IMR-90 (cell line): Measurements from ENCODE around the gene ASB3. TPM values are rescaled to one million over a fixed set of nuclear protein-coding genes. Genes with fewer than 3 reads are reported as not detected.

Experiments used
- ATAC-seq: fragments of 200-7000 bp; cut with Tn5 transposase; 2 replicates; pipeline ENCODE4 v1.9.1; 2020; ENCODE audit warnings: low read depth, mild to moderate bottlenecking, moderate library complexity
- BruUV-seq: library from RNA; stranded (reverse); fragments of 400-500 nt; replicated peaks from 2 replicates; lab custom pipeline; 2021; lab: Mats Ljungman, UMichigan
- CTCF ChIA-PET: fragments of 300-600 bp; formaldehyde crosslinking; extraction: SDS; loops from one replicate; lab custom pipeline; 2021; ENCODE audit warnings: antibody characterized with exemption; lab: Yijun Ruan, JAX
- POLR2A ChIA-PET: fragments of 300-600 bp; sonication (Branson Sonifier 250); formaldehyde crosslinking; loops from one replicate; lab custom pipeline; 2022; ENCODE audit warnings: antibody characterized with exemption; ENCODE audit not compliant: unreplicated experiment; lab: Charles Lee
- DNase-seq: peaks from one replicate; pipeline ENCODE4 v3.0.0; 2013
- H2AFZ ChIP-seq: replicated peaks from 2 replicates; pipeline ENCODE3; 2013; ENCODE audit warnings: low read length, mild to moderate bottlenecking; ENCODE audit not compliant: poor library complexity
- H2AK5ac ChIP-seq: 2 replicates; pipeline ENCODE4 v1.6.1; 2013; ENCODE audit warnings: low read depth, low read length, inconsistent platforms
- H2AK9ac ChIP-seq: replicated peaks from 2 replicates; pipeline ENCODE3; 2013; ENCODE audit warnings: mild to moderate bottlenecking, low read depth, low read length, moderate library complexity; ENCODE audit not compliant: poor library complexity
- H2BK120ac ChIP-seq: 2 replicates; pipeline ENCODE4 v1.6.1; 2013; ENCODE audit warnings: low read depth, low read length, inconsistent platforms
- H2BK15ac ChIP-seq: 3 replicates; pipeline ENCODE4 v1.6.1; 2013; ENCODE audit warnings: low read depth, low read length, inconsistent platforms
- H2BK20ac ChIP-seq: 2 replicates; pipeline ENCODE4 v1.6.1; 2013; ENCODE audit warnings: low read depth, mild to moderate bottlenecking, inconsistent platforms, low read length, moderate library complexity
- H2BK5ac ChIP-seq: 2 replicates; pipeline ENCODE4 v1.6.1; 2013; ENCODE audit warnings: mild to moderate bottlenecking, low read depth, low read length, inconsistent platforms; ENCODE audit not compliant: poor library complexity, severe bottlenecking
- H3K14ac ChIP-seq: replicated peaks from 2 replicates; pipeline ENCODE4 v1.6.1; 2013; ENCODE audit warnings: low read depth, low read length, inconsistent platforms
- H3K18ac ChIP-seq: 2 replicates; pipeline ENCODE4 v1.6.1; 2013; ENCODE audit warnings: low read depth, low read length, control low read depth
- H3K23ac ChIP-seq: 2 replicates; pipeline ENCODE4 v1.6.1; 2013; ENCODE audit warnings: low read depth, low read length, inconsistent platforms
- H3K27ac ChIP-seq: 2 replicates; pipeline ENCODE4 v1.5.1; 2013; ENCODE audit warnings: mild to moderate bottlenecking, control low read depth, low read length; ENCODE audit not compliant: insufficient read depth
- H3K27me3 ChIP-seq: 2 replicates; pipeline ENCODE4 v1.6.1; 2013; ENCODE audit warnings: low read length; ENCODE audit not compliant: control insufficient read depth, insufficient read depth
- H3K36me3 ChIP-seq: 2 replicates; pipeline ENCODE4 v1.6.1; 2013; ENCODE audit warnings: low read length, mixed read lengths; ENCODE audit not compliant: control insufficient read depth, insufficient read depth
- H3K4ac ChIP-seq: 2 replicates; pipeline ENCODE4 v1.6.1; 2013; ENCODE audit warnings: low read depth, low read length, inconsistent platforms
- H3K4me1 ChIP-seq: 2 replicates; pipeline ENCODE4 v1.6.1; 2013; ENCODE audit warnings: low read length, mixed read lengths; ENCODE audit not compliant: control insufficient read depth, insufficient read depth
- H3K4me2 ChIP-seq: 2 replicates; pipeline ENCODE4 v1.6.1; 2013; ENCODE audit warnings: low read depth, mild to moderate bottlenecking, control low read depth, low read length, moderate library complexity
- H3K4me3 ChIP-seq: 2 replicates; pipeline ENCODE4 v1.5.1; 2013; ENCODE audit warnings: low read depth, mild to moderate bottlenecking, control low read depth, low read length, moderate library complexity; ENCODE audit not compliant: insufficient read depth
- H3K56ac ChIP-seq: 2 replicates; pipeline ENCODE4 v1.6.1; 2013; ENCODE audit warnings: low read length, inconsistent platforms; ENCODE audit not compliant: insufficient read depth; ENCODE audit errors: extremely low read depth
- H3K79me1 ChIP-seq, 2 experiments: 2 replicates each; pipeline ENCODE4 v1.6.1; 2013; ENCODE audit warnings: low read length in 2 of 2, inconsistent platforms in 1 of 2, low read depth in 1 of 2
- H3K9ac ChIP-seq: 2 replicates; pipeline ENCODE4 v1.6.1; 2013; ENCODE audit warnings: low read depth, low read length, control low read depth
- H3K9me1 ChIP-seq: 2 replicates; pipeline ENCODE4 v1.6.1; 2013; ENCODE audit warnings: low read length, inconsistent platforms; ENCODE audit not compliant: insufficient read depth
- H3K9me3 ChIP-seq: 2 replicates; pipeline ENCODE4 v1.6.1; 2013; ENCODE audit warnings: low read length; ENCODE audit not compliant: control insufficient read depth, insufficient read depth
- H4K20me1 ChIP-seq: 2 replicates; pipeline ENCODE4 v1.6.1; 2013; ENCODE audit warnings: low read length, inconsistent platforms; ENCODE audit not compliant: insufficient read depth
- H4K5ac ChIP-seq: 2 replicates; pipeline ENCODE4 v1.6.1; 2013; ENCODE audit warnings: mild to moderate bottlenecking, low read depth, low read length, control low read depth
- H4K8ac ChIP-seq, 2 experiments: 2 replicates each; pipeline ENCODE4 v1.6.1; 2013; ENCODE audit warnings: low read depth in 2 of 2, low read length in 2 of 2, control low read depth in 1 of 2, inconsistent platforms in 1 of 2
- H4K91ac ChIP-seq: 2 replicates; pipeline ENCODE4 v1.6.1; 2013; ENCODE audit warnings: low read depth, low read length, inconsistent platforms; ENCODE audit not compliant: insufficient read depth
- BHLHE40 ChIP-seq: fragments of 150-350 bp; IDR thresholded peaks from 2 replicates; pipeline ENCODE4 v1.6.1; 2016; ENCODE audit warnings: mild to moderate bottlenecking, low read depth, low read length
- CHD1 ChIP-seq: IDR thresholded peaks from 2 replicates; pipeline ENCODE4 v1.6.1; 2012; ENCODE audit warnings: low read depth, low read length, improper control_type of control experiment
- FOS ChIP-seq: fragments of 150-350 bp; IDR thresholded peaks from 2 replicates; pipeline ENCODE4 v1.6.1; 2016; ENCODE audit warnings: low read depth, low read length
- MAZ ChIP-seq: IDR thresholded peaks from 2 replicates; pipeline ENCODE4 v1.6.1; 2012; ENCODE audit warnings: low read depth, mild to moderate bottlenecking, low read length, improper control_type of control experiment, moderate library complexity, borderline replicate concordance
- MXI1 ChIP-seq: IDR thresholded peaks from 2 replicates; pipeline ENCODE4 v1.6.1; 2012; ENCODE audit warnings: low read depth, mild to moderate bottlenecking, low read length, moderate library complexity, borderline replicate concordance
- RAD21 ChIP-seq: IDR thresholded peaks from 2 replicates; pipeline ENCODE4 v1.6.1; 2012; ENCODE audit warnings: low read length, improper control_type of control experiment
- RFX5 ChIP-seq: IDR thresholded peaks from 2 replicates; pipeline ENCODE4 v1.8.0; 2012; ENCODE audit warnings: low read depth, mild to moderate bottlenecking, low read length, moderate library complexity
- SMC3 ChIP-seq: fragments of 150-350 bp; IDR thresholded peaks from 2 replicates; pipeline ENCODE4 v1.6.1; 2016; ENCODE audit warnings: low read depth, mild to moderate bottlenecking, antibody characterized with exemption, low read length, moderate library complexity
- USF2 ChIP-seq: fragments of 150-350 bp; IDR thresholded peaks from 2 replicates; pipeline ENCODE4 v1.6.1; 2017; ENCODE audit warnings: mild to moderate bottlenecking, antibody characterized with exemption, low read length, low read depth
- dilution Hi-C: fragments of 300-500 bp; cut with HindIII; formaldehyde crosslinking; loops from one replicate; pipeline ENCODE4 v1.14.3; 2018; ENCODE audit warnings: low sequenced_read_pairs; ENCODE audit not compliant: unreplicated experiment
- in situ Hi-C: fragments of 300-500 bp; cut with MboI; formaldehyde crosslinking; loops from 3 replicates; pipeline ENCODE4 v1.14.3; 2019; ENCODE audit warnings: low sequenced_read_pairs, inconsistent platforms, mixed read lengths
- intact Hi-C: fragments of 100-400 bp; cut with micrococcal nuclease; formaldehyde crosslinking; loops from 2 replicates; pipeline ENCODE4 v1.10.0; 2022
- polyA plus RNA-seq, 3 experiments: library from polyadenylated mRNA; depleted of rRNA; stranded (reverse); fragments of >200 nt; gene quantifications; 2 replicates each; pipeline ENCODE4 v1.2.3, GENCODE V29; 2012; ENCODE audit warnings: low replicate concordance in 1 of 3
- total RNA-seq: library from RNA; depleted of rRNA; stranded (reverse); fragments of >200 nt; gene quantifications from 2 replicates; pipeline ENCODE4 v1.2.3, GENCODE V29; 2012

ASB3 gene
- total and polyA plus RNA-seq, 2 of the 4 experiments (the other 2 are of a cell fraction): 19.2 to 36.2 TPM

- CTCF ChIA-PET: no interaction called here
- Histone ChIP-seq H4K91ac (no peak overlapping the region), H4K20me1 (no peaks in the 10 kb centered on the region), H2AK9ac (no peak overlapping the region), H3K36me3 (peaks cover 18% of the 10 kb centered on the region), H3K9me3 (no peaks in the 10 kb centered on the region), H3K27ac (no peak overlapping the region), H4K5ac (no peak overlapping the region), H3K23ac (no peak overlapping the region), H2AK5ac (no peak overlapping the region), H3K14ac (no peak overlapping the region), H3K4me3 (no peak overlapping the region), H2BK20ac (no peak overlapping the region), H3K4ac (no peak overlapping the region), H4K8ac (no peak overlapping the region), H3K18ac (no peak overlapping the region), H2BK5ac (no peak overlapping the region), H3K27me3 (no peaks in the 10 kb centered on the region), H2BK15ac (no peak overlapping the region), H2AFZ (no peak overlapping the region), H3K56ac (no peak overlapping the region), H3K4me2 (no peak overlapping the region), H3K9ac (no peak overlapping the region), H3K9me1 (no peaks in the 10 kb centered on the region), H3K79me1 (no peaks in the 10 kb centered on the region), H2BK120ac (no peak overlapping the region), H3K4me1 (no peaks in the 10 kb centered on the region)
- in situ Hi-C loops (no loop called here), intact Hi-C loops (loop anchor here (5.0 kb wide), 1 partner anchor 79 kb away; no protein-coding TSS in a partner anchor), dilution Hi-C loops (no loop called here)
- TF ChIP-seq RFX5 (no peak), USF2 (no peak), MXI1 (no peak), RAD21 (no peak), BHLHE40 (no peak), MAZ (no peak), CHD1 (no peak), FOS (no peak), SMC3 (no peak)
- no TSS peak for BruUV-seq
- DNase-seq: no peak
- no peak for ATAC-seq
- POLR2A ChIA-PET: interaction anchor here (0.6 kb wide), 1 partner anchor 771 kb away, joined by 4 read pairs; no protein-coding TSS in a partner anchor
Measured at GRCh38 chr2:53813151-53813550, 26.4 kb upstream of the ASB3 start.
